CD4-positive, alpha-beta T cell treated with Interleukin-2 at 100 ng/mL for 4 hours (primary cell): ENCODE results near the gene SERPINA12.
"Not testable (repeated sequence)": the region's sequence is repeated elsewhere in the genome, so short reads cannot be mapped to it uniquely, and the experiment has no call there.

ENCODE experiments used
- DNase-seq: peaks from one replicate; pipeline ENCODE4 v3.0.0-alpha.2; 2020; ENCODE audit warnings: low spot score

SERPINA12 gene

GRCh38 chr14:94538070-94538740 lies 28.9 kb upstream of the SERPINA12 start:
- DNase-seq = no peak

- no peak for DNase-seq
Observed at GRCh38 chr14:94536836-94537235, 27.6 kb upstream of the SERPINA12 start.

- DNase-seq = no peak
Observed at GRCh38 chr14:94535506-94535905, 26.2 kb upstream of the SERPINA12 start.

GRCh38 chr14:94532447-94532846 lies 23.2 kb upstream of the SERPINA12 start:
- DNase-seq = no peak

- DNase-seq = no peak
Observed at GRCh38 chr14:94531187-94531586, 21.9 kb upstream of the SERPINA12 start.

GRCh38 chr14:94524093-94524492 lies 14.8 kb upstream of the SERPINA12 start:
- DNase-seq = no peak

GRCh38 chr14:94523265-94523664 lies 14.0 kb upstream of the SERPINA12 start:
- DNase-seq = no peak

GRCh38 chr14:94522115-94522724 lies 13.0 kb upstream of the SERPINA12 start:
- DNase-seq = no peak

GRCh38 chr14:94521375-94522114 lies 12.3 kb upstream of the SERPINA12 start:
- DNase-seq = no peak

GRCh38 chr14:94517641-94518257 lies 8.5 kb upstream of the SERPINA12 start:
- no peak for DNase-seq

GRCh38 chr14:94517248-94517640 lies 8.0 kb upstream of the SERPINA12 start:
- no peak for DNase-seq

GRCh38 chr14:94515856-94516255 lies 6.6 kb upstream of the SERPINA12 start:
- DNase-seq = no peak

- DNase-seq = no peak
Observed at GRCh38 chr14:94515426-94515825, 6.2 kb upstream of the SERPINA12 start.

GRCh38 chr14:94514351-94514750 lies 5.1 kb upstream of the SERPINA12 start:
- no peak for DNase-seq

GRCh38 chr14:94510481-94510880 lies 1.2 kb upstream of the SERPINA12 start:
- DNase-seq = not testable (repeated sequence)

- no peak for DNase-seq
Observed at GRCh38 chr14:94505641-94506040, 3.6 kb downstream of the SERPINA12 start.

GRCh38 chr14:94505206-94505605 lies 4.1 kb downstream of the SERPINA12 start:
- DNase-seq = no peak

- DNase-seq = no peak
Observed at GRCh38 chr14:94501588-94502516, 7.4 kb downstream of the SERPINA12 start.

GRCh38 chr14:94500264-94500663 lies 9.0 kb downstream of the SERPINA12 start:
- DNase-seq = no peak

- no peak for DNase-seq
Observed at GRCh38 chr14:94499673-94500072, 9.6 kb downstream of the SERPINA12 start.

GRCh38 chr14:94498215-94498614 lies 11.1 kb downstream of the SERPINA12 start:
- DNase-seq = no peak

- DNase-seq = no peak
Observed at GRCh38 chr14:94494085-94494484, 15.2 kb downstream of the SERPINA12 start.
